ENCODE measurements around the gene PROKR1. TPM values are rescaled to one million over a fixed set of nuclear protein-coding genes. Genes with fewer than 3 reads are reported as not detected.

The PROKR1 gene
- total RNA-seq, 4 donors from 2014 or later: not detected

- 92 to 95% methylated on average over 1 of the region's 1 CpG for WGBS, 2 donors
- Histone ChIP-seq H3K4me3 (no peak overlapping the region), H3K36me3 (no peaks in the 10 kb centered on the region), H3K27me3 (no peaks in the 10 kb centered on the region), H3K4me1 (no peaks in the 10 kb centered on the region), H3K9me3 (peaks cover 0 to 10% (median 6%) of the 10 kb centered on the region in 3 donors), H3K27ac (no peak overlapping the region)
- no peak for DNase-seq
- TF ChIP-seq POLR2A (IDR thresholded peaks at IDR 0.05): no peak
- no peak for TF ChIP-seq CTCF (IDR thresholded peaks at IDR 0.05)
- intact Hi-C loops (cut with DNase I): no loop called here
Observed at GRCh38 chr2:68603059-68603458, 40.3 kb upstream of the PROKR1 start.

- Histone ChIP-seq H3K4me1 (no peaks in the 10 kb centered on the region), H3K4me3 (no peak overlapping the region), H3K27ac (no peak overlapping the region), H3K9me3 (peaks cover 0 to 10% (median 6%) of the 10 kb centered on the region in 3 donors), H3K27me3 (no peaks in the 10 kb centered on the region), H3K36me3 (no peaks in the 10 kb centered on the region)
- TF ChIP-seq CTCF (IDR thresholded peaks at IDR 0.05): no peak
- TF ChIP-seq POLR2A (IDR thresholded peaks at IDR 0.05): no peak
- WGBS, 2 donors: 70 to 76% methylated on average over 3 of the region's 3 CpGs
- no peak for DNase-seq
- intact Hi-C loops (cut with DNase I): no loop called here
Observed at GRCh38 chr2:68604077-68604476, 39.3 kb upstream of the PROKR1 start.

GRCh38 chr2:68605939-68606338 lies 37.4 kb upstream of the PROKR1 start:
- Histone ChIP-seq H3K4me3 (no peak overlapping the region), H3K4me1 (no peaks in the 10 kb centered on the region), H3K36me3 (no peaks in the 10 kb centered on the region), H3K27me3 (no peaks in the 10 kb centered on the region), H3K9me3 (peaks cover 0 to 10% (median 10%) of the 10 kb centered on the region in 3 donors), H3K27ac (no peak overlapping the region)
- no peak for TF ChIP-seq POLR2A (IDR thresholded peaks at IDR 0.05)
- no peak for TF ChIP-seq CTCF (IDR thresholded peaks at IDR 0.05)
- WGBS, 2 donors: 94 to 100% methylated on average over 1 of the region's 1 CpG
- intact Hi-C loops (cut with DNase I): no loop called here
- DNase-seq: no peak

- DNase-seq: no peak
- no peak for TF ChIP-seq CTCF (IDR thresholded peaks at IDR 0.05)
- no peak for TF ChIP-seq POLR2A (IDR thresholded peaks at IDR 0.05)
- Histone ChIP-seq H3K27ac (no peak overlapping the region), H3K9me3 (peaks cover 0 to 10% (median 8%) of the 10 kb centered on the region in 3 donors), H3K27me3 (no peaks in the 10 kb centered on the region), H3K4me3 (no peak overlapping the region), H3K36me3 (no peaks in the 10 kb centered on the region), H3K4me1 (no peaks in the 10 kb centered on the region)
- WGBS, 2 donors: 75 to 84% methylated on average over 4 of the region's 4 CpGs
- intact Hi-C loops (cut with DNase I): no loop called here
Observed at GRCh38 chr2:68606759-68607158, 36.6 kb upstream of the PROKR1 start.

GRCh38 chr2:68607837-68608236 lies 35.5 kb upstream of the PROKR1 start:
- Histone ChIP-seq H3K9me3 (peaks cover 0 to 9% (median 0%) of the 10 kb centered on the region in 3 donors), H3K4me3 (no peak overlapping the region), H3K4me1 (no peaks in the 10 kb centered on the region), H3K27me3 (no peaks in the 10 kb centered on the region), H3K27ac (no peak overlapping the region), H3K36me3 (no peaks in the 10 kb centered on the region)
- intact Hi-C loops (cut with DNase I): no loop called here
- TF ChIP-seq CTCF (IDR thresholded peaks at IDR 0.05) (no peak), POLR2A (IDR thresholded peaks at IDR 0.05) (no peak)
- DNase-seq: no peak

Data from esophagus squamous epithelium (tissue), 5 donors.